ENCODE results near the gene TMEM54.

TMEM54 gene

DNA sequence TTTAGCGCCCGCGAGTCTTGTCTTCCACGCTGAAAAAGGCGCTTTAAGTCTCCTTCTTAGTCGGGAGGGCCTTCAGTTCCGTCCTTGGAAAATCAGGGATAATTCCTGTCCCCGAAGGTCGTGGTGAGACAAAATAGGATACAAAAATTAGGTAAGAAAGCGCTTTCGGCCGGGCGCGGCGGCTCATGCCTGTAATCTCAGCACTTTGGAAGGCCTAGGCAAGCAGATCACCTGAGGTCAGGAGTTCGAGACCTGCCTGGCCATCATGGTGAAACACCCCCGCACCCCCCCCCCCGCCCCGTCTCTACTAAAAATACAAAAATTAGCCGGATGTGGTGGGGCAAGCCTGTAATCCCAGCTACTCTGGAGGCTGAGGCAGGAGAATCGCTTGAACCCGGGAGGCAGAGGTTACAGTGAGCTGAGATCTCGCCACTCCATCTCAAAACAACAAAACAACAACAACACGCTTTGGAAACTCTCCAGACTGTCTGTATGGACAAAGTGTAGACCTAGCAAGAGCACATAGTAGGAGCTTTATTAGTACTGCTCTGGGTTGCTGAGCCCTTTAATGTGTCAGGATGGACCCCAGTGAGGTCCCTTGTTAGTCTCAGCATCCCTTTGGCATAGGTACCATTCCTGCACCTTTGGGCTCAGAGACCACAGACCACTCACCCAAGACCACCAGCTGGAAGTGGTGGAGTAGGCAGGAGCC is 790 bp upstream of the TMEM54 start:
- ChIA-PET CTCF (interaction anchor here (0.6 to 1.2 kb wide), 2 partner anchors 9 to 20 kb away, joined by 3 to 4 read pairs; no protein-coding TSS in a partner anchor), POLR2A (no interaction called here)
- TF ChIP-seq ARNT (IDR thresholded peaks at IDR 0.05) (no peak), FOXK2 (IDR thresholded peaks at IDR 0.05) (no peak), HDGF (IDR thresholded peaks at IDR 0.05; ENCODE audit: borderline replicate concordance) (no peak), NFRKB (IDR thresholded peaks at IDR 0.05) (no peak), L3MBTL2 (conservative IDR thresholded peaks at IDR 0.05) (no peak), ZNF384 (IDR thresholded peaks at IDR 0.05) (no peak), BHLHE40 (IDR thresholded peaks at IDR 0.05; ENCODE audit: borderline replicate concordance) (no peak), LEF1 (IDR thresholded peaks at IDR 0.05; ENCODE audit: borderline replicate concordance) (no peak), SP1 (IDR thresholded peaks at IDR 0.05) (no peak), TARDBP (IDR thresholded peaks at IDR 0.05) (no peak)
- DNase-seq (ENCODE audit: extremely low spot score) = no peak

- no peak for DNase-seq (ENCODE audit: extremely low spot score)
- TF ChIP-seq CTBP1 (IDR thresholded peaks at IDR 0.05; ENCODE audit: borderline replicate concordance) (no peak), FOXA1 (IDR thresholded peaks at IDR 0.05) (no peak), NFRKB (IDR thresholded peaks at IDR 0.05) (no peak), FOXK2 (IDR thresholded peaks at IDR 0.05) (no peak), SUZ12 (IDR thresholded peaks at IDR 0.05) (no peak)
- ChIA-PET CTCF (no interaction called here), POLR2A (interaction anchor here (1.0 kb wide), 1 partner anchor 25 kb away, joined by 3 read pairs; no protein-coding TSS in a partner anchor)
These were observed 726 bp downstream of the TMEM54 start for GRCh38 chr1:32900371-32900955.

GRCh38 chr1:32899586-32900296 is 1.4 kb downstream of the TMEM54 start:
- ChIA-PET CTCF (no interaction called here), POLR2A (interaction anchor here (1.0 kb wide), 1 partner anchor 25 kb away, joined by 3 read pairs; no protein-coding TSS in a partner anchor)
- TF ChIP-seq ELF4 (IDR thresholded peaks at IDR 0.05) (no peak), FOXA1 (IDR thresholded peaks at IDR 0.05) (no peak), L3MBTL2 (conservative IDR thresholded peaks at IDR 0.05) (no peak), ARNT (IDR thresholded peaks at IDR 0.05) (no peak), TARDBP (IDR thresholded peaks at IDR 0.05) (no peak), PKNOX1 (IDR thresholded peaks at IDR 0.05) (no peak)
- DNase-seq (ENCODE audit: extremely low spot score) = no peak

- POLR2A ChIA-PET = no interaction called here
- CTCF ChIA-PET = no interaction called here
- no peak for TF ChIP-seq L3MBTL2 (conservative IDR thresholded peaks at IDR 0.05)
- TF ChIP-seq CTBP1 (IDR thresholded peaks at IDR 0.05; ENCODE audit: borderline replicate concordance) = no peak
- no peak for TF ChIP-seq SP1 (IDR thresholded peaks at IDR 0.05)
- DNase-seq (ENCODE audit: extremely low spot score) = no peak
These were observed 2.2 kb downstream of the TMEM54 start for GRCh38 chr1:32898958-32899357.

GRCh38 chr1:32898056-32898455 is 3.1 kb downstream of the TMEM54 start:
- CTCF ChIA-PET = interaction anchor here (0.7 kb wide), 1 partner anchor 11 kb away, joined by 3 read pairs; no protein-coding TSS in a partner anchor
- no peak for DNase-seq (ENCODE audit: extremely low spot score)
- TF ChIP-seq ARNT (IDR thresholded peaks at IDR 0.05) (no peak), PKNOX1 (IDR thresholded peaks at IDR 0.05) (no peak), FOXK2 (IDR thresholded peaks at IDR 0.05) (no peak), FOXM1 (IDR thresholded peaks at IDR 0.05; ENCODE audit: borderline replicate concordance) (no peak), LEF1 (IDR thresholded peaks at IDR 0.05; ENCODE audit: borderline replicate concordance) (no peak), BHLHE40 (IDR thresholded peaks at IDR 0.05; ENCODE audit: borderline replicate concordance) (no peak), SP1 (IDR thresholded peaks at IDR 0.05) (no peak), NFRKB (IDR thresholded peaks at IDR 0.05) (no peak)
- POLR2A ChIA-PET = no interaction called here

DNA sequence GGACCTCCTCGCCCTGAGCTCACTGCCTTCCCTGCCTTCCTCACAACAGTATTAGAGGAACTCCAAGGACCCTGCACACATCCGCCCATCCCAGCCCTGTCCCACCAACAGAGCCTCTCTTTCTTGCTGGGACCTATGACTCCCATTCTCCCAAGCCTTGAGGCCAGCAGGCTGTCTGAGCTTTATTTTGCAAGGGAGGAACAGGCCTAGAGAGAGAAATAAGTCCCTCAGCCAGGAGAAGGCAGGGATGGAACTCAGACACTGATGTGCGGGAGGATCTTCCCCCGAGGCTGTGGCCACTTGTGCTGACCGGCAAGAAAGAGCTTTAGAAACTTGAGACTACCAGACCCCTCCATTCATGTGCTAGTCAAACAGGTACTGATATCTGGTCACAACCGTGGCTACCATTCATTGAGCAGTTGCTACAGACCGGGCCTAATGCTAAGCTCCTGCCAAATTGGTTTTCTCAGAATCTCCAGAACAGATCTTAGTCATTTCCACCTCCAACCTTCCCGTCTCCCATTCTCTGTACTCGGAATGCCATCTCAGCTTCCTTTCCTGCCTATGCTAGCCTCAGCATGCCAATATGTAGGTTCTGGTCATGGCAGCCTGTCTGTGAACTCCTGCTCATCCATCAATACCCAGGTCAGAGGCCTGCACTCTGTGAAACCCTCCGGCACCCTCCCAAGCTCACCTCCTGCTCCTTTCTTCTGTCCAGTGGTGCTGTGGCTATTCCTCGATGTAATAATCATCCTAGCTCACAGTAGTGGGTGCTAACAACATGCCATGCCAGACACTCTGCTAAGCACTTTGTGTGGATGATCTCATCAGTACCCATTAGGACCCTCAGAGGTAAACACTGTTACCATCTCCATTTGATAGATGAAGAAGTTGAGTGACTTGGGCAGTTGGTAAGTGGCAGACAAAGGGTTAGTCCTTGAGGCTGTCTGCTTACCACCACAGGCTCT is 3.8 kb downstream of the TMEM54 start:
- ChIA-PET CTCF (interaction anchor here (0.7 to 1.3 kb wide), 2 partner anchors 10 to 11 kb away, joined by 3 read pairs; no protein-coding TSS in a partner anchor), POLR2A (interaction anchor here (1.1 kb wide), 1 partner anchor 67 kb away, joined by 3 read pairs; the partner anchor contains the start of gene RNF19B)
- no peak for DNase-seq (ENCODE audit: extremely low spot score)
- TF ChIP-seq ELF4 (IDR thresholded peaks at IDR 0.05) (no peak), FOXK2 (IDR thresholded peaks at IDR 0.05) (no peak), NFRKB (IDR thresholded peaks at IDR 0.05) (no peak), TARDBP (IDR thresholded peaks at IDR 0.05) (no peak), PKNOX1 (IDR thresholded peaks at IDR 0.05) (no peak), ZNF384 (IDR thresholded peaks at IDR 0.05) (no peak), BHLHE40 (IDR thresholded peaks at IDR 0.05; ENCODE audit: borderline replicate concordance) (no peak), CTBP1 (IDR thresholded peaks at IDR 0.05; ENCODE audit: borderline replicate concordance) (no peak), HDGF (IDR thresholded peaks at IDR 0.05; ENCODE audit: borderline replicate concordance) (no peak), LEF1 (IDR thresholded peaks at IDR 0.05; ENCODE audit: borderline replicate concordance) (no peak), SP1 (IDR thresholded peaks at IDR 0.05) (no peak), L3MBTL2 (conservative IDR thresholded peaks at IDR 0.05) (no peak), ARNT (IDR thresholded peaks at IDR 0.05) (no peak), FOXM1 (IDR thresholded peaks at IDR 0.05; ENCODE audit: borderline replicate concordance) (no peak), FOXA1 (IDR thresholded peaks at IDR 0.05) (no peak), SUZ12 (IDR thresholded peaks at IDR 0.05) (no peak)
